Fibroblast of pulmonary artery (primary cell): ENCODE measurements around the gene CDX1.

Source experiments
- DNase-seq: peaks from one replicate; pipeline ENCODE4 v3.0.0-alpha.2; 2010; ENCODE audit warnings: low read depth
- H3K4me3 ChIP-seq: replicated peaks from 2 replicates; pipeline ENCODE4 v1.5.1; 2011; ENCODE audit warnings: low read depth, mild to moderate bottlenecking, control low read depth, low read length, moderate library complexity
- TF ChIP-seq, protein P1 (sequence below): IDR thresholded peaks from 2 replicates; pipeline ENCODE4 v1.5.1; 2011; ENCODE audit warnings: mild to moderate bottlenecking, control low read depth, low read length, inconsistent platforms; ENCODE audit errors: missing control alignments

The CDX1 gene

DNA sequence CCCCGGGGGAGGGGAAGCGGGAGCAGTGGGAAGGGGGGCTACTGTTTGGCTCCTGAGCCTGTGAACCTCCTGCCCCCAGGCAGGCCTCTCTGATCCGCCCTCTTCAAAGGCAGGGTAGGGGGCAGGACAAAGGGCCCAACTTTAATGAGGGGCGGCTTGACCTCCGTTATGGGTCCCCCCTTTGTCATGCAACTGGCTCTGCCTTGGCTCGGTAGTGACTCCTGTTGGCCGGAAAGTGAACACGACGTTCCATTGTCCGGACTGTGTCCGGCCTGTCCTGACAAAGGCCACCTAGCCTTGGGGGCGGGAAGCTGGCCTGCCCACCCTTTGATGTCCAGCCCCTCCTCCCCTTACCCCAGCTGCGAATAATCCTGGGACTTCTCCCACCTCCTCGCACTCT lies 1.3 kb downstream of the CDX1 start:
- TF ChIP-seq, protein P1, sequence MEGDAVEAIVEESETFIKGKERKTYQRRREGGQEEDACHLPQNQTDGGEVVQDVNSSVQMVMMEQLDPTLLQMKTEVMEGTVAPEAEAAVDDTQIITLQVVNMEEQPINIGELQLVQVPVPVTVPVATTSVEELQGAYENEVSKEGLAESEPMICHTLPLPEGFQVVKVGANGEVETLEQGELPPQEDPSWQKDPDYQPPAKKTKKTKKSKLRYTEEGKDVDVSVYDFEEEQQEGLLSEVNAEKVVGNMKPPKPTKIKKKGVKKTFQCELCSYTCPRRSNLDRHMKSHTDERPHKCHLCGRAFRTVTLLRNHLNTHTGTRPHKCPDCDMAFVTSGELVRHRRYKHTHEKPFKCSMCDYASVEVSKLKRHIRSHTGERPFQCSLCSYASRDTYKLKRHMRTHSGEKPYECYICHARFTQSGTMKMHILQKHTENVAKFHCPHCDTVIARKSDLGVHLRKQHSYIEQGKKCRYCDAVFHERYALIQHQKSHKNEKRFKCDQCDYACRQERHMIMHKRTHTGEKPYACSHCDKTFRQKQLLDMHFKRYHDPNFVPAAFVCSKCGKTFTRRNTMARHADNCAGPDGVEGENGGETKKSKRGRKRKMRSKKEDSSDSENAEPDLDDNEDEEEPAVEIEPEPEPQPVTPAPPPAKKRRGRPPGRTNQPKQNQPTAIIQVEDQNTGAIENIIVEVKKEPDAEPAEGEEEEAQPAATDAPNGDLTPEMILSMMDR = peak; percentile 10

DNA sequence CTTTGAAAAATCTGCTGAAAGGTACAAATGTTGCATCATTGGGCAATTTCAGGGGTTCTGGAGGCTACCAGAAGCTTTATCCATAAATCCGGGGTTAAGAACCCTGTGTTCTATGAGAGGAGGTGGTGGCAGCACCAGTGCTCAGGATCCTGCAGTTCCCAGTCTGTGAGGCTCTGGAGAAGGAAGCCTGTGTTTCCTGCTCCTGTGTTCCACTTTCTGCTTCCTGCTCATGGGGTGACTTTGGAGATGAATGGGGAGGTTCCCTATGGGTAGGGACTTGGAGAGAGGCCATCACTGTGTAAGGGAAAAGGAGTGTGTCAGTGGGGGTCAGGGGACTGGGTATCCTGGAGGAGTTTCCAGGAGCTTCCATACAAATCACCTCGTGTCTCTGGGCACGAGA lies 2.3 kb downstream of the CDX1 start:
- no peak for DNase-seq
- TF ChIP-seq, protein P1 = no peak
- H3K4me3 ChIP-seq = no peak overlapping the region

More for the DNA sequence above, 1.3 kb downstream of the CDX1 start:
- no peak overlapping the region for H3K4me3 ChIP-seq
- no peak for DNase-seq

DNA sequence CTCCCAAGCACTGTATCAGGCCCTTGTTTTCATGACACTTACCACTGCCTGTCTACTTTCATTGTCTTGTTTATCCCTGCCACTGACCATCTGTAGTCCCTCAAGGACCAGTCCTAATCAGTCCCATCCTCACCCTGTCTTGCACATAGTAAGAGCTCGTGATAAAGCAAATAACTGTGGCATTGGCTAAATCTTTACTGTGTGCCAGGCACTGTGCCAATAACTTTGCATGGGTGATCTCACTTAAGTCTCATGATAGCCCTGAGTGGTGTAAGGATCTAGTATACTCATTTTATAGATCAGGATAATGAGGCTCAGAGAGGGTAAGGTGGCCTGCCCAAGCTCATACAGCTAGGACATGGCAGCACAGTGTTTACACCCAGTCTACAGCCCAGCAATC lies 5.6 kb downstream of the CDX1 start:
- peak; percentile 65 for DNase-seq
- TF ChIP-seq, protein P1 = no peak
- H3K4me3 ChIP-seq = no peak overlapping the region

DNA sequence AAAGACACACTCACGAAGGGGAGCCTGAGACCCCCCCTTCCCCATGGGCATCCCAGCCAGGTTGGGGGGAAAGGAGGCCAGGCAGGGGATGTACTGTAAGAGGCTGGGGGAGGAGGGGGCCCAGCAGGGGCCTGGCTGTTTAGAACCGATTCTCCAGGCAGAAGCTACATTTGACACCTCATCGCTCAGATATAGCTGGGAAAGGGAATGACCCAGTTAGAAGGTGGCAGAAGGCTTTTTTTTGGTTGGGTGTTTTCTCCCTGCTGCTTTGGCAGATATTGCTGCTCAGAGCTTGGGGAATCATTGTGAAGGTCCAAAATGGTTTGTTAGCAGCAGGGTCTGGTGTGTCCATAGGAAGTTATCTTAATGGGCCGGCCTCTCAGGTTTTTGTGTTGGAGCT lies 6.0 kb downstream of the CDX1 start:
- TF ChIP-seq, protein P1 = no peak

DNA sequence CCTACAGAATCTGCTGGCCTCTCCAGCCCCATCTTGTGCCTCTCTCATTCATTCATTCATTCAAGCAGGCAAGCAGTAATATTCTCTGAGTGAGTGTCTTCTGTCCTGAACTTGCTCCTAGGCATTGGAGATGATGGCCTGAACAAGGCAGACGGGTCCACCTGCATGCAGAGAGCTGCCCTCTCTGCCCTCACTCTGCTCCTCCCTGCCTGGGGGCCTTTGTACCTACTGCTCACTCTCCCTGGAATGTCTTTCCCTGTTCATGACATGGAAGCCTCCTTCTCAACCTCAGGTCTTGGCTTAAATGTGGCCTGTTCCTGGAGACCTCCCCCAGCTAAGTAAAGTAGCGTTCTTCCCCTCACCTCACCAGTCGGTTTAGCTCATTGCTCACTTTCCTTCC lies 6.6 kb downstream of the CDX1 start:
- no peak overlapping the region for H3K4me3 ChIP-seq
- DNase-seq = no peak
- TF ChIP-seq, protein P1 = no peak

More for the DNA sequence above, 6.0 kb downstream of the CDX1 start:
- no peak for DNase-seq
- H3K4me3 ChIP-seq = no peak overlapping the region

DNA sequence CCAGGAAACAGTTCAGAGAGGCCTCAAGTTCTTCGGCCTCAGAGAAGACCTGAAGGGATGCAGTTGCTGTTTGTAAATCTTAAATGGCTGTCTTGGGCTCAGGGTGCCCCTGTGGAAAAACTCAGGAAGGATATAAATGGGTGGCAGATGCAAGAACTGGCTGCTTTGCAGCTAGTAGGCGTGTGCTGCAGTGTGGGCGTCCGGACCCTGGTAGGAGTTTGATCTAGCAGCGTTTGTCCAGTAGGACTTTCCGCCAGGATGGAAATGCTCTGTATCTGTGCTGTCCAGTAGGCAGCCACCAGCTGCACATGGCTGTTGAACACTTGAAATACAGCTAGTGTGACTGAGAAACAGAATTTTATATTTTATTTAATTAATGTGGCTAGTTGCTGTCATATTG lies 7.7 kb downstream of the CDX1 start:
- DNase-seq = no peak
- no peak overlapping the region for H3K4me3 ChIP-seq
- TF ChIP-seq, protein P1 = no peak

DNA sequence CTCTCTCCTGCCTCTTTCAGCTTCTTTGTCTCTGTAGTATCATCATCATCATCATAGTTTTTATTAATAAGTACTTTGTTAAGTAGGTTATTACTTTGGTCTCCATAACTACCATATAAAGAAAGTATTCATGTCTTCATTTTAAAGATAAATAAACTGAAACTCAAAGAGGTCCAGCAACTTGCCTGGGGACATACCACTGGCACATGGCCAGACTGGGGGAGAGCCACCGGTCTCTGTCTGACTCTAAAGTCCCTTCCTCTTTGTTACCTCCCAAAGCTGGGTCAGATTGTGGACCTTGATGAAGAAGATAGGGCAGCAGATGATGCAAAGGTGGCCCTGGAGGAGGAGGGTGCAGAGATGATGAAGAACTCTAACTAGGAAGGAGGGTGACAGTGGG lies 8.5 kb downstream of the CDX1 start:
- TF ChIP-seq, protein P1 = no peak
- DNase-seq = no peak

More for the DNA sequence above, 8.5 kb downstream of the CDX1 start:
- H3K4me3 ChIP-seq = no peak overlapping the region
